PC-3 (cell line): ENCODE measurements around the gene SIRT2.

Experiments
- EZH2 ChIP-seq: fragments of 300-600 bp; sonication (generic); IDR thresholded peaks from one replicate; pipeline ENCODE4 v1.6.1; 2017; ENCODE audit warnings: antibody characterized with exemption, mild to moderate bottlenecking, low read length; ENCODE audit not compliant: unreplicated experiment
- EZH2phosphoT487 ChIP-seq: fragments of 300-600 bp; sonication (generic); IDR thresholded peaks from 2 replicates; pipeline ENCODE4 v1.6.1; 2018; ENCODE audit warnings: mild to moderate bottlenecking, antibody characterized with exemption, low read length, borderline replicate concordance
- TF ChIP-seq, protein P1 (sequence below): fragments of 300-600 bp; sonication (generic); conservative IDR thresholded peaks from 2 replicates; pipeline ENCODE4 v1.5.1; 2017; ENCODE audit warnings: antibody characterized with exemption, low read depth, mild to moderate bottlenecking, low read length

DNA sequence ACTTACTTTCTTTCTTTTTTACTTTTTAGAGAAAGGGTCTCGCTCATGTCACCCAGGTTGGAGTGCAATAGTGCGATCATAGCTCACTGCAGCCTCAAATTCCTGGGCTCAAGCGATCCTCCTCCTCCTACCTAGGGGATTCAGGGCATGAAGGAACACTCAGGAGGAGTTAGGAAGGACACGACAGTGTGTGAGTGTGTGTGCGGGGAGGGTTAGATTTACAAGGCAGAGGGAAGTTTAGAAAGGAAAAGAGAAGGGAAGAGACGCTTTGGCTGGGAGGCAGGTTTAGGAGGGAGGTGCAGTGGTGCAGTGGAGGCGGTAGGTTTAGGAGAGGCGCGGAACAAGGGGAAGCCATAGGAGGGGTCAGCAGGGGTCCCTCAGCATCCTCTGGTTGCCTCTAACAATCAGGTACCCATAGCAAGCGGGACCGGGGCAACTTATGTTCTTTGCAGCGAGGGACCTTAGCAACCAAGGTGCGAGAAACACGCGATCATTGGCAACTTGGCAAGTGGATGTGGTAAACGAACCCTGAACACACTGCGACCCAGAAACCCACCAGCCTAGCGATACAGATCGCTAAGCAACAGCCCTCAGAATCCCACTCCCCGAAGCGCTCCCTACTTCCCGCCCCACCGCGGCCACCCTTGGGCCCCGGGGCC lies 501 bp downstream of the SIRT2 start:
- TF ChIP-seq, protein P1, sequence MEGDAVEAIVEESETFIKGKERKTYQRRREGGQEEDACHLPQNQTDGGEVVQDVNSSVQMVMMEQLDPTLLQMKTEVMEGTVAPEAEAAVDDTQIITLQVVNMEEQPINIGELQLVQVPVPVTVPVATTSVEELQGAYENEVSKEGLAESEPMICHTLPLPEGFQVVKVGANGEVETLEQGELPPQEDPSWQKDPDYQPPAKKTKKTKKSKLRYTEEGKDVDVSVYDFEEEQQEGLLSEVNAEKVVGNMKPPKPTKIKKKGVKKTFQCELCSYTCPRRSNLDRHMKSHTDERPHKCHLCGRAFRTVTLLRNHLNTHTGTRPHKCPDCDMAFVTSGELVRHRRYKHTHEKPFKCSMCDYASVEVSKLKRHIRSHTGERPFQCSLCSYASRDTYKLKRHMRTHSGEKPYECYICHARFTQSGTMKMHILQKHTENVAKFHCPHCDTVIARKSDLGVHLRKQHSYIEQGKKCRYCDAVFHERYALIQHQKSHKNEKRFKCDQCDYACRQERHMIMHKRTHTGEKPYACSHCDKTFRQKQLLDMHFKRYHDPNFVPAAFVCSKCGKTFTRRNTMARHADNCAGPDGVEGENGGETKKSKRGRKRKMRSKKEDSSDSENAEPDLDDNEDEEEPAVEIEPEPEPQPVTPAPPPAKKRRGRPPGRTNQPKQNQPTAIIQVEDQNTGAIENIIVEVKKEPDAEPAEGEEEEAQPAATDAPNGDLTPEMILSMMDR, result no peak
- TF ChIP-seq EZH2 (no peak), EZH2phosphoT487 (no peak)
